Stimulated activated CD8-positive, alpha-beta memory T cell treated with anti-CD3 and anti-CD28 coated beads, Interleukin-15, amount 100 ng/mL, for 1 hour (primary cell): Measurements from ENCODE around the gene RIMBP2.
"Not testable (repeated sequence)": the region's sequence is repeated elsewhere in the genome, so short reads cannot be mapped to it uniquely, and the experiment has no call there.

Source experiments
- DNase-seq: peaks from one replicate; pipeline ENCODE4 v3.0.0-alpha.2; 2020; ENCODE audit warnings: low read depth

The RIMBP2 gene

GRCh38 chr12:130595566-130595965 is 120.5 kb downstream of the RIMBP2 start:
- no peak for DNase-seq

GRCh38 chr12:130593056-130593455 is 123.0 kb downstream of the RIMBP2 start:
- no peak for DNase-seq

- DNase-seq = no peak
These were observed 123.5 kb downstream of the RIMBP2 start for GRCh38 chr12:130592641-130593040.

- DNase-seq = no peak
These were observed 124.4 kb downstream of the RIMBP2 start for GRCh38 chr12:130591736-130592135.

DNA sequence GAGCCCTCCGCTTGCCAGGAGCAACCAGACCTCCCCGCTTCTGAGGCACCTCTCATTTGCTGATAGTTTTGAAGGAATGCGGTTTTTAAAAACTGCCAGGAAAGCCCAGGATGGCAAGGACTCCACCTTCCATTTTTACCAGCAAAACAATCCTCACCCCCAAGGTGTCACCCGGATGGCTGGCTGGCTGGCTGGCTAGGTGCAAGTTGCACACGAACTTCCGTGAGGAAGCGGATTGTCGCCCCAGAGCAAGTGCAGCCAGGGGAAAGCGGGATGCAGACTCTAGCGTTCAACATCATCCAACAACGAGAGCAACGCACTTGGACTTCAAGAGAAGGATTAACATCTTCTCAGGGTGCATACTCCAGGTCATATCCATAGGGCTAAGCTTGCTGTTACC is 125.4 kb downstream of the RIMBP2 start:
- no peak for DNase-seq

DNA sequence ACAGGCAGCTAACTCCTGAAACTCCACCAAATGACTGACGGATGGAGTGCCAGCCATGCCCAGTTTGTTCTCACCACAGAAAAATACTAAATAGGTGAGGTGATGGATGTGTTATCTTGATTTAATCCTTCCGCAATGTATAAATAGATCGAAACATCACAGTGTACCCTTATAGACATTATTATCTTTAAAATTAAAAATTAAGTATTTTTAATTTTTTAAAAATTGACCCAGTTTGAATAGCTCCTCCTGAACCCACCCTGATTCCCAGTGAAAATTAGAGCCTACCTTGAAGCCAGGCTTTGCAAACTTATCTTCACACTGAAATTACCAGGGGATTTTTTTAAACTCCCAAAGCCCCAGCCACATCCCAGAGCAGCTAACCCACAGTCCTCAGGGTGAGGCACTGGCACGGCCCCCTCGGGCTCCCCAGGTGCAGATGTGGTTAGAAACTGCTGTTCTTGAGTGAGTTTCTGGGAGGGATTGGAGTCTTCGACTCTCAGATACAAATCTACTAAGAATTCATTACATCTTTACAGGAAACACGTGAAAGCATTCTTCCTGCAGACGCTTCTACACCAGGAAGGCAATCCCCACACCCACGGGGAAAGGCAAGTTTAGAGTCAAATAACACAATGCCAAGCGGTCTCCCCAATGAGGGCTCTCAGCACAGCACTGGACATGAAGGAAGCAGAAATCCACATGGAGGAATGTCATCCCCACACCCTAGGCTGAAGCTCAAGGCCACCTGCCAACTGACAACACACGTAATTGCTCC is 126.4 kb downstream of the RIMBP2 start:
- DNase-seq = no peak

GRCh38 chr12:130588696-130589539 is 127.2 kb downstream of the RIMBP2 start:
- no peak for DNase-seq

DNA sequence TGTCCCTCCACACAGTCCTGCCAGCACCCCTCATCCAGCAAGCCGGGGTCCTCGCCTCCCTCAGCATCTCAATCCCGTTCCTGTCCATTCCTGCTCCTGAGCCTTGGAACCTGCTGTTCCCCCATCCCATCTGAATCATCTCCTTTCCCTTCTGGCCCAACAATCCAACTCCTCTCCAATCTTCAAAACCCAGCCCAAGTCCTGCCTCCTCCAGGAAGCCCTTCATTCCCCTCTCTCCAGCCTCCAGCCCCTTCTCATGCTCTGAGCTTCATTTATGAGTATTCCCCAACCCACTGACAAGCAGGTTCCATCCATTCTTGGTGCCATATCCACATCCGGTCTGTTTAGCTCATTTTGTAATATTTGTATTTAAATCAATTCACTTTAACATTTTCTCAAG is 128.1 kb downstream of the RIMBP2 start:
- DNase-seq = no peak

- not testable (repeated sequence) for DNase-seq
These were observed 131.6 kb downstream of the RIMBP2 start for GRCh38 chr12:130584475-130584874.

- DNase-seq = no peak
These were observed 132.3 kb downstream of the RIMBP2 start for GRCh38 chr12:130583800-130584199.

- DNase-seq = no peak
These were observed 132.8 kb downstream of the RIMBP2 start for GRCh38 chr12:130583317-130583716.

DNA sequence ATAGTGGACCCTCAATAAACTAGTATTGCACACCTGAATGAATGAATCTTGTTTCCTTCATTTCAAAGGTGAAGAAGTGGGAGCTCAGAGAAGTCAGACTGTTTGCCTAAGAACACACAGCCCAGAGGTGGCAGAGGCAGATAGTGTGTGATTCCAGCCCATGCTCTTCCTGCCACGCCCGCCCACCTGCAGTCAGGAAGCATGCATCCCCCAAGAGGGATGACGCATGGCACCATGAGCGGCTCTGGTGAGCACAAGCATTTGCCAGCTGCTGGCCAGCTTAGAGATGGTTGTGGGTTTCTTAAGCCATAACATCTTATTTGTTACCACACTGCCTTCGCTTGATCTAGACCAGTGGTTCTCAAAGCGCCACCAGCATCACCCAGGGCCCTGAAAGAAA is 133.8 kb downstream of the RIMBP2 start:
- no peak for DNase-seq

DNA sequence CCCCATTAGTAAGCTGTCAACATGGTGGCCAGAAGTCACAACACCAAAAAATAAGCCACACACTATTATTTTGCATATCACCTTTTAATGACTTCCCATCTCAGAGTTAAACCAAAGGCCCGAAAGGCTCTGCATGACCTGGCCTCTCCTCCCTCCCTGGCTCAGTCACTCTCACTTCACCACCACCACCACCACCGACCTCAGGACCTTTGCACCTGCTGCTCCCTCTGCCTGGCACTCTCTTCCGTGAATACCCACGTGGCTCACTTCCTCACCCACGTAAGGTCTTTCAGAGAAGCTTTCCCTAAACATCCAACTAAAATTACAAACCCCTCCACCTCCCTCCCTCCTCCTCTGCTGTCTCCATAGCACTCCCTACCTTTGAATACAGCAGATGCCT is 134.3 kb downstream of the RIMBP2 start:
- DNase-seq = no peak

DNA sequence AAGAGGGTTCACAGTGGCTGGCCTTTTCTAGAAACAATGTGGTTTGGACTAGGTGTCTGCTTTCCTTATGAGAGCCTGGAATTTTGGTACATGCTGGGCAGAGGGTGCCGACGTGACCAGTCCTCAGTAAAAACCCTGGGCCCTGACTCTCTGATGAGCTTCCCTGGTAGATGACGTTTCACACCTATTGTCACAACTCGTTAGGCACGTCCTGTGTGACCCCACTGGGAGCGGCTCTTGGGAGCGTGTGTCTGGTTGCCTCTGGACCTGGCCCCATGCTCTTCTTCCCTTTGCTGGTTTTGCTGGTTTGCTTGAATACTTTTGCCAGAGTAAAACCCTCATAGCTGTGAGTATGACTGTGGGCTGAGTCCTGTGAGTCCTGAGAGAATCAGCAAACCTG is 136.9 kb downstream of the RIMBP2 start:
- DNase-seq = no peak

DNA sequence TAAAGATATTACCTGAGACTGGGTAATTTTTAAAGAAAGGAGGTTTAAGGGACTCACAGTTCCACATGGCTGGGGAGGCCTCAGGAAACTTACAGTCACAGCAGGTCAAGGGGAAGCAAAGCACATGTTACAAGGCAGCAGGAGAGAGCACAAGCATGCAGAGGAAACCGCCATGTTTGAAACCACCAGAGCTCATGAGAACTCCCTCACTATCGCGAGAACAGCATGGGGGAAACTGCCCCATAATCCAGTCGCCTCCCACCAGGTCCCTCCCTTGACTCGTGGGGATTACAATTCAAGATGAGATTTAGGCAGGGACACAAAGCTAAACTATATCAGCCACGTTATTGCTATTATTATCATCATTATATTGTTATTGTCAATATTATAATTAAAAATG is 138.7 kb downstream of the RIMBP2 start:
- DNase-seq = no peak

- DNase-seq = no peak
These were observed 139.7 kb downstream of the RIMBP2 start for GRCh38 chr12:130576371-130576816.

- DNase-seq = no peak
These were observed 141.7 kb downstream of the RIMBP2 start for GRCh38 chr12:130574402-130574801.

GRCh38 chr12:130573766-130574165 is 142.3 kb downstream of the RIMBP2 start:
- DNase-seq = no peak

DNA sequence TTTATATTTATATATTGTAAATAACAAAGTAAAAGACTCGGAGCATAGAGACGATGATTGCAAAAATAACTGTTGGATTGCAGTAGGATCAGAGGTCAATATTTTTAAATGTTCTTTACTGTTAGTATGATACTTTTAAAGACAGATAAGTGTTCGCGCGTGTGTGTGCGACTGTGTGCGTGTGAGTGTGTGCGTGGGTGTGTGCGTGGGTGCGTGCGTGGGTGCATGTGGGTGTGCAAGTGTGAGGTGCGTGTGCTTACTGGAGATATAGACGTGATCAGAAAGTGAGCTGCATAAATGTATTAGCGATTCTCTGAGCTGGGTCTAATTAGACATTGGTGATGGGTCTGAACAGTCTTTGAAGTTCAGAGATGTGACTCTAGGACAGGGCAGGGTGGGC is 142.9 kb downstream of the RIMBP2 start:
- no peak for DNase-seq

DNA sequence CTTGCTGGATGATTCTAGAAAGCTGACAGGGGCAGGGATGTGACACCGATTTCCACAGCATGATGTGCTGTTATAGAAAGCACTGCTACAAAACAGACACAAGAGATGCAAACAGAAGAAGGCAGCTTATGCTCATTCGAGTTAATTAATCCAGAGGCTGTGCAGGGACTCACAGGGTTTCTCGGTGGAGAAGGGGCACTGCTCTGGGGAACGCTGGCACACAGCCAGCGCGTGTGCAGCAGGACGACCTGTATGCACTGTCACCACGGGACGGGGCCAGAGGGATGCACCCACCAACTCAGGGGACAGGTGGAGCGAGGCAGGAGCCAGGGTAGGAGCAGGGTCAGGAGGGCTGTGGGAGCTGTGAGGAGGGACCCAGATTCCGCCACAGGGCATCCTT is 143.5 kb downstream of the RIMBP2 start:
- DNase-seq = no peak

- no peak for DNase-seq
These were observed 144.4 kb downstream of the RIMBP2 start for GRCh38 chr12:130571734-130572133.

DNA sequence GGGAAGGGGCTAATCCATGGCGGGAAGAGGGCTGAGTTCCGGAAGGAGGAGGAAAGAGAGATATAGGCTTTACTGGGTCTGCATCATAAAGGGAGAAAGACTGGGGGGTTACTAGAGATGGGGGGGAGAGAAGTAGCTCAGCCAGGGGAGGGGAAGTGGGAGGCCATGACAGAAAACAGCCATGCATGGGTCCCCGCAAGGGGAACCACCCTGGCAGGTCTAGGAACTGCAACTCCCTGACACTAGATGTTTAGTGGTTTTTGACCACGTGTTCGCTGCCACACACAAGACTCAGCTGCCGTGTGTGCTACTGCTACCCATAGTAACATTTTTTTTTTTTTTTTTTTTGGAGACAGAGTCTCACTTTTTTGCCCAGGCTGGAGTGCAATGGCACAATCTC is 145.0 kb downstream of the RIMBP2 start:
- no peak for DNase-seq

DNA sequence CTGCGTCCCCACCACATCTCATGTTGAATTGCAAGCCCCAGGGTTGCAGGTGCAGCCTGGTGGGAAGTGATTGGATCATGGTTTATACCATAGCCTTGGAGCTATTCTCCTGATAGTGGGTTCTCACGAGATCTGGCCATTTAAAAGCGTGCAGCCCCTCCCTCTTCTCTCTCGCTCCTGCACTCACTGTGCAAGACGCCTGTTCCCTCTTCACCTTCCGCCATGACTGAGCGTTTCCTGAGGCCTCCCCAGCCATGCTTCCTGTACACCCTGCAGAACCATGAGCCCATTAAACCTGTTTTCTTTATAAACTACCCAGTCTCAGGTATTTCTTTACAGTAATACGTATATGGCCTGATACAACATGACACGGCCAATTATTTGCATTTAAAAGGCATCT is 146.6 kb downstream of the RIMBP2 start:
- DNase-seq = no peak
